DND-41 (cell line): Measurements from ENCODE around the gene DSTN.

Source experiments
- ATAC-seq: fragments of 200-7000 bp; cut with Tn5 transposase; 3 replicates; pipeline ENCODE4 v1.9.1; 2021; ENCODE audit warnings: low read depth; ENCODE audit not compliant: insufficient read depth
- DNase-seq: peaks from one replicate; pipeline ENCODE4 v3.0.0-alpha.2; 2020
- H2AFZ ChIP-seq: 2 replicates; pipeline ENCODE4 v1.6.0; 2012; ENCODE audit warnings: low read depth, low read length
- H3K27ac ChIP-seq: 2 replicates; pipeline ENCODE4 v1.5.1; 2012; ENCODE audit warnings: low read length, inconsistent platforms
- H3K27me3 ChIP-seq: fragments of 200-600 bp; sonication (generic); 2 replicates; pipeline ENCODE4 v1.6.0; 2012; ENCODE audit warnings: low read length, mild to moderate bottlenecking, inconsistent platforms; ENCODE audit not compliant: insufficient read depth, poor library complexity
- H3K36me3 ChIP-seq: 2 replicates; pipeline ENCODE4 v1.5.1; 2012; ENCODE audit warnings: low read length, inconsistent platforms; ENCODE audit not compliant: insufficient read depth
- H3K4me1 ChIP-seq: 2 replicates; pipeline ENCODE4 v1.5.1; 2012; ENCODE audit warnings: mild to moderate bottlenecking, low read length; ENCODE audit not compliant: insufficient read depth
- H3K4me2 ChIP-seq: 2 replicates; pipeline ENCODE4 v1.6.0; 2012; ENCODE audit warnings: mild to moderate bottlenecking, moderate library complexity, low read length, inconsistent platforms; ENCODE audit not compliant: insufficient read depth
- H3K4me3 ChIP-seq, 2 experiments: fragments of 200-600 bp in 1 of 2; shearing (Covaris generic) in 1 of 2; 2 replicates each; pipeline ENCODE4 v1.5.1; 2012 to 2016; ENCODE audit warnings: inconsistent platforms in 2 of 2, low read length in 2 of 2, mild to moderate bottlenecking in 2 of 2, low read depth in 1 of 2, moderate library complexity in 1 of 2
- H3K79me2 ChIP-seq: 2 replicates; pipeline ENCODE4 v1.6.0; 2012; ENCODE audit warnings: low read length, inconsistent platforms; ENCODE audit not compliant: insufficient read depth
- H3K9ac ChIP-seq: 2 replicates; pipeline ENCODE4 v1.6.0; 2012; ENCODE audit warnings: low read depth, mild to moderate bottlenecking, inconsistent platforms, low read length, moderate library complexity
- H3K9me3 ChIP-seq: 2 replicates; pipeline ENCODE4 v1.5.1; 2012; ENCODE audit warnings: low read length, moderate library complexity, mild to moderate bottlenecking, inconsistent platforms; ENCODE audit not compliant: insufficient read depth, severe bottlenecking
- H4K20me1 ChIP-seq: 2 replicates; pipeline ENCODE4 v1.6.0; 2012; ENCODE audit warnings: low read length; ENCODE audit not compliant: insufficient read depth
- EZH2 ChIP-seq: IDR thresholded peaks from 3 replicates; pipeline ENCODE4 v1.6.1; 2012; ENCODE audit warnings: borderline replicate concordance, low read depth, mild to moderate bottlenecking, moderate library complexity, low read length, inconsistent platforms; ENCODE audit not compliant: severe bottlenecking
- TF ChIP-seq, protein P1 (sequence below): IDR thresholded peaks from 2 replicates; pipeline ENCODE4 v1.5.1; 2012; ENCODE audit warnings: borderline replicate concordance, low read length, moderate library complexity, mild to moderate bottlenecking; ENCODE audit not compliant: poor library complexity, severe bottlenecking; ENCODE audit errors: extremely low read depth

The DSTN gene

DNA sequence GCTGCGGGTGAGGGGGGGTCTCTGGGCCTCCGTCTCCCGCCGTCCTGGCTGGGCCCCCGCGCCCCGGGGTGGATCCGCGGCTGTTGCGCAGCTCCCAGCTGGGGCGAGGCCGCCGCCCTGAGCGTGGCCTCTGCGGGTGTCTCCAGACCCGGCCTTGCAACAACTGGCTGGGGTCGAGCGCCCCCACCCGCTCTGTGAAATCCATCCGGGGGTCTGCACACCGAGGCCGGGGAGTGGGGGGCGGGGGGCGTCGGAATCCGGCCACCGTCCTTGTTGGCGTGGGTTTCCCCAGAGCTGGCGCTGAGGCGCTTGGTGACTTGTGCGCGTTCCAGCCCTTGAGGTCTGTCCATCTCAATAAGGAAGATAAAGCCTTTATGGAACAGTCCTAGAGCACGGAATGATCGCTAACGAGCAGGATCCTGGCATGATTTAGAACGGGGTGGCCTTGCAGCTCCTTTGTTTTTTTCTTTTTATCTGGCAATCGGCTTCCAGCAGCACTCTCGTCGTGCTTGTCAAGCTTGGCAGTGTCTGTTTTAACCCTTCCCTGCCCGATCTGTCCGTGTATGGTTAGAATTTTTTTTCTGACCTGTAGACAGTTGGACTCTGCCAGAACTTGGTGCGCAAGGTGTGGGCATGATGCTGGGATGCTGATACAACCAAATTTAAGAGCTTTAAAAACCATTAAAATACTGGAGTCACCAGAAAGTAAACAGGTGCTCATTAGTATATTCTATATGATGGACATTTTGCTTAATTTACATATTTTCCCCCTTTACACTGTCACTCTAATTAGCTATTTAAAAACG is 675 bp downstream of the DSTN start:
- peak; percentile 31 for DNase-seq
- H4K20me1 ChIP-seq: peaks cover 7% of the 10 kb centered on the region; the same call in 1 of the 2 replicates
- no peaks in the 10 kb centered on the region for H3K9me3 ChIP-seq
- H2AFZ ChIP-seq: peak overlapping the region; percentile 84
- peak; percentile 71 for ATAC-seq
- H3K4me3 ChIP-seq: peak overlapping the region; percentile 67 to 93
- H3K9ac ChIP-seq: peak overlapping the region; percentile 77
- H3K79me2 ChIP-seq: no peaks in the 10 kb centered on the region
- peaks cover 13% of the 10 kb centered on the region for H3K4me1 ChIP-seq
- peak overlapping the region; percentile 22; the same call in 1 of the 2 replicates for H3K27ac ChIP-seq
- peak overlapping the region; percentile 83 for H3K4me2 ChIP-seq
- no peaks in the 10 kb centered on the region; the same call in 1 of the 2 replicates for H3K36me3 ChIP-seq
- peaks cover 3% of the 10 kb centered on the region for H3K27me3 ChIP-seq
- TF ChIP-seq EZH2: peak; percentile 36
- TF ChIP-seq, protein P1, sequence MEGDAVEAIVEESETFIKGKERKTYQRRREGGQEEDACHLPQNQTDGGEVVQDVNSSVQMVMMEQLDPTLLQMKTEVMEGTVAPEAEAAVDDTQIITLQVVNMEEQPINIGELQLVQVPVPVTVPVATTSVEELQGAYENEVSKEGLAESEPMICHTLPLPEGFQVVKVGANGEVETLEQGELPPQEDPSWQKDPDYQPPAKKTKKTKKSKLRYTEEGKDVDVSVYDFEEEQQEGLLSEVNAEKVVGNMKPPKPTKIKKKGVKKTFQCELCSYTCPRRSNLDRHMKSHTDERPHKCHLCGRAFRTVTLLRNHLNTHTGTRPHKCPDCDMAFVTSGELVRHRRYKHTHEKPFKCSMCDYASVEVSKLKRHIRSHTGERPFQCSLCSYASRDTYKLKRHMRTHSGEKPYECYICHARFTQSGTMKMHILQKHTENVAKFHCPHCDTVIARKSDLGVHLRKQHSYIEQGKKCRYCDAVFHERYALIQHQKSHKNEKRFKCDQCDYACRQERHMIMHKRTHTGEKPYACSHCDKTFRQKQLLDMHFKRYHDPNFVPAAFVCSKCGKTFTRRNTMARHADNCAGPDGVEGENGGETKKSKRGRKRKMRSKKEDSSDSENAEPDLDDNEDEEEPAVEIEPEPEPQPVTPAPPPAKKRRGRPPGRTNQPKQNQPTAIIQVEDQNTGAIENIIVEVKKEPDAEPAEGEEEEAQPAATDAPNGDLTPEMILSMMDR: no peak

DNA sequence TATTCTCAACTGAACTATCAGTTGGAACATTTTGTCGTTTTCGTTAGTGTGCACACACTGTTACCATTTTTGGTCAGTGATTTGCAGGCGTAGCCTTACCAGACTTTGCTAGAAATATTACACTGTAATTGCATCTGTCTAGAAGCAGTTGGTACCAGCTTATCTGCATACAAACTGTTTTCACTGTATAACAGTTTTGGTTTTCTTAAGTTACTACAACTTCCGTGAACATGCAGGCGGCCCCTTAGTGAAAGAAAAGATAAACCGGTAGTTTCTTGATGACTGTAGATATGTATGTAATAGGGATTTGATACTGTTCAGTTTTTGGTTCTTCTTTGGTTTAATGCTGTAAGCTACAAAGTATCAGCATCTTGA is 1.3 kb downstream of the DSTN start:
- H4K20me1 ChIP-seq: peaks cover 7% of the 10 kb centered on the region; the same call in 1 of the 2 replicates
- no peaks in the 10 kb centered on the region; the same call in 1 of the 2 replicates for H3K36me3 ChIP-seq
- peak overlapping the region; percentile 77; the same call in 1 of the 2 replicates for H3K9ac ChIP-seq
- H3K4me1 ChIP-seq: peaks cover 13% of the 10 kb centered on the region
- ATAC-seq: no peak
- peak overlapping the region; percentile 83 for H3K4me2 ChIP-seq
- TF ChIP-seq EZH2: no peak
- TF ChIP-seq, protein P1: no peak
- DNase-seq: no peak
- H3K27me3 ChIP-seq: peaks cover 3% of the 10 kb centered on the region
- no peak overlapping the region for H3K27ac ChIP-seq
- no peak overlapping the region for H2AFZ ChIP-seq
- peak overlapping the region in 1 of 2 experiments; percentile 93; a peak in 2 of 4 replicates for H3K4me3 ChIP-seq
- no peaks in the 10 kb centered on the region for H3K9me3 ChIP-seq
- no peaks in the 10 kb centered on the region for H3K79me2 ChIP-seq

DNA sequence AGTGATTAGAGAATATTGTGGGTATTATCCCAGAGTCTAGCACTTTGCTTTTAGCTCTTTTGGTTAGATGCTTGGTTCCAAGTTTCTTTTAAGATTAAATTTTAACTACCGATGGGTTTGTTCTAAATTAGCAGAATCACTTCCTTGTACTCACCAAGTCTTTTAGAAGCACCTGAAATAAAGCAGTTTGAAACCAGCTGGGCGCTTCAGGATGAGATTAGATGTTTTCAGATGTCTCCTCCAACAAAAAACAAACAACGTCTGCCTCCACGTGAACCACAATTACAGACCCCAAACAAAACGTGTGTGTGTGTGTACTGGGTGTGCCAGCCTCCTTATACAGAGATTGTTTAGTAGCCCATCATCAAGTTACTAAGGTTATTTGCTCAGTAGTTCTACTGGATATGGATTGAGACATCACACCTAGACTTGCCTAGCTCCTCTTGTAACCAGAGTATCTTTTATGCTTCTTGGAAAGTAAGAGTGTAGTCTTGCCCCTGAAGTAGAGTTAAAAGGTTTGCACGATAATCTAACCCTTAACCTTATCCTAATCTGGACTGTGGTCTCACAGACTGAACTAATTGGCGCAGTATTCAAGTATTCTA is 2.3 kb downstream of the DSTN start:
- Histone ChIP-seq H3K4me2 (no peak overlapping the region), H3K9ac (no peak overlapping the region), H3K9me3 (no peaks in the 10 kb centered on the region), H3K79me2 (no peaks in the 10 kb centered on the region), H2AFZ (no peak overlapping the region), H3K36me3 (no peaks in the 10 kb centered on the region; the same call in 1 of the 2 replicates), H3K4me1 (peaks cover 13% of the 10 kb centered on the region), H4K20me1 (peaks cover 7% of the 10 kb centered on the region; the same call in 1 of the 2 replicates), H3K27ac (no peak overlapping the region), H3K4me3 (no peak overlapping the region), H3K27me3 (peaks cover 3% of the 10 kb centered on the region)
- DNase-seq: no peak
- no peak for TF ChIP-seq EZH2
- TF ChIP-seq, protein P1: no peak
- no peak for ATAC-seq
